Calu3 (cell line): Measurements from ENCODE around the gene PRDX2. TPM values are rescaled to one million over a fixed set of nuclear protein-coding genes. Genes with fewer than 3 reads are reported as not detected.
"Not testable (repeated sequence)": the region's sequence is repeated elsewhere in the genome, so short reads cannot be mapped to it uniquely, and the experiment has no call there.

Experiments
- Bru-seq: library from RNA; stranded (reverse); fragments of 400-500 nt; gene quantifications from one replicate; lab custom pipeline; 2021; lab: Mats Ljungman, UMichigan
- BruChase-seq, 2 experiments: library from RNA; stranded (reverse); fragments of 400-500 nt; gene quantifications; one replicate each; lab custom pipeline; 2021; lab: Mats Ljungman, UMichigan
- BruUV-seq: library from RNA; stranded (reverse); fragments of 400-500 nt; replicated peaks from 2 replicates; lab custom pipeline; 2021; lab: Mats Ljungman, UMichigan
- CTCF ChIA-PET: fragments of 300-600 bp; sonication (Branson Sonifier 250); formaldehyde crosslinking; loops from one replicate; lab custom pipeline; 2022; ENCODE audit warnings: antibody characterized with exemption; lab: Charles Lee
- DNase-seq: peaks from one replicate; pipeline ENCODE4 v3.0.0; 2022
- H3K27ac Mint-ChIP-seq: one replicate; pipeline ENCODE4 v1.8.0; 2022; ENCODE audit warnings: mixed read lengths; ENCODE audit not compliant: unreplicated experiment
- H3K27me3 Mint-ChIP-seq: one replicate; pipeline ENCODE4 v1.8.0; 2022; ENCODE audit warnings: mixed read lengths; ENCODE audit not compliant: unreplicated experiment
- H3K36me3 Mint-ChIP-seq: one replicate; pipeline ENCODE4 v1.8.0; 2022; ENCODE audit warnings: mild to moderate bottlenecking, moderate library complexity, mixed read lengths; ENCODE audit not compliant: insufficient read depth, unreplicated experiment
- H3K4me1 Mint-ChIP-seq: one replicate; pipeline ENCODE4 v1.8.0; 2022; ENCODE audit warnings: mild to moderate bottlenecking, low read depth, mixed read lengths; ENCODE audit not compliant: unreplicated experiment
- H3K4me3 Mint-ChIP-seq: one replicate; pipeline ENCODE4 v1.8.0; 2022; ENCODE audit warnings: mild to moderate bottlenecking, low read depth, moderate library complexity, mixed read lengths; ENCODE audit not compliant: unreplicated experiment
- H3K9me3 Mint-ChIP-seq: one replicate; pipeline ENCODE4 v1.8.0; 2022; ENCODE audit warnings: low read depth, mixed read lengths; ENCODE audit not compliant: unreplicated experiment
- CTCF ChIP-seq: fragments of 200-600 bp; IDR thresholded peaks from one replicate; pipeline ENCODE4 v1.8.0; 2022; ENCODE audit warnings: antibody characterized with exemption; ENCODE audit not compliant: unreplicated experiment
- intact Hi-C: fragments of 100-400 bp; cut with micrococcal nuclease; formaldehyde crosslinking; loops from one replicate; pipeline ENCODE4 v1.10.0; 2022; ENCODE audit not compliant: unreplicated experiment
- long read RNA-seq: library from polyadenylated mRNA; stranded (forward); transcript quantifications from one replicate; pipeline ENCODE4 v2.0.0, GENCODE V29; 2022
- total RNA-seq: library from RNA; stranded (reverse); gene quantifications from 2 replicates; pipeline ENCODE4 v1.2.3, GENCODE V29; 2022

Gene PRDX2
- total RNA-seq (121 and 135 TPM in 2 replicates), Bru-seq, nascent RNA (percentile 56 among the genes with signal in this experiment), BruChase-seq, experiment 1, labeled RNA remaining after a 6-hour chase (percentile 81 among the genes with signal in this experiment), BruChase-seq, experiment 2, labeled RNA remaining after a 2-hour chase (percentile 76 among the genes with signal in this experiment)
- long read RNA-seq, transcript PRDX2-201 (6 exons, 987 nt): major isoform, 278 of 359 reads
- long read RNA-seq, partial matches to known transcripts: 77 of 359 reads
- long read RNA-seq, other reads (novel, unspliced or antisense): 3 of 359 reads

DNA sequence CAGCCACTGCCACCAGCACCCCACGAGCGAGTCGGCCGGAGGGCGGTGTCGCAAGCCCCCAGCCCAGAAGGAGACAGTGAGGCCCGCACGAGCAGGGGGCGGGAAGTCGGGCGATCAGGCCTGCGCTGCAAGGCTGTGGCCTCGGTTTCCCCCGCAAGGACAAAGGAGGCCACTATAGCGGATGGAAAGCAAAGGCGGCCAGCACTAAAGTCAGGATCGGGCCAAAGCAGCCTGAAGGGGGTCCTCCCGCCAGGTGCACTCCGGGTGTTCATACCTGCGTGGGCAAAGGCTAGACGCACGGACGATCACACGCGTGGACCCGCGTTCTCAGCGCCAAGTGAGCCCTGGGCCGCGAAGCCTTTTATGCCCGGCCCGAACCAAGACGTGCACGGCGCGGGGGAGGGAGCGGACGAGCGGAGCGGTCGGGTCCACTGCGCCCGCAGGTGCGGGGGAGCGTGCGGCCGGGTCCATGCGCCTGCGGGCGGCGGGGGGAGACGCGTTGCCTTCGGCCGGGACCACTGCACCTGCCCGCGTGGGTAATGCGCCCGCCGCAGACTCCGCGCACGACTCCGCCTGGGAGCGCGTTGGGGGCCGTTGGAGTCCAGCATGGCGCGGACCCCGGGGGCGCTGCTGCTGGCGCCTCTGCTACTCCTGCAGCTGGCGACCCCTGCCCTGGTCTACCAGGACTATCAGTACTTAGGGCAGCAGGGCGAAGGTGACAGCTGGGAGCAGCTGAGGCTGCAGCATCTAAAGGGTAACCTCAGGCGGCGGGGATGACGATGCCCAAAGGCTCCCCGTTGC, at the start of gene PRDX2, which contains the start of gene THSD8:
PRDX2 (minus strand) TSS at position 335 of the 801 bp plus-strand sequence. CDS start 539 bp downstream, outside the sequence.
THSD8 (plus strand) TSS at position 604 of the 801 bp plus-strand sequence; CDS start at position 607, 3 bp downstream.
- intact Hi-C loops: no loop called here
- DNase-seq: peak; percentile 71
- peak within 1 kb of the TSS; percentile 52 for H3K27ac Mint-ChIP-seq
- no peak for TF ChIP-seq CTCF
- no peaks in the 10 kb centered on the region for H3K9me3 Mint-ChIP-seq
- peaks cover 47% of the 10 kb centered on the region for H3K36me3 Mint-ChIP-seq
- CTCF ChIA-PET: interaction anchor here (1.2 kb wide), 1 partner anchor 41 kb away, joined by 3 read pairs; no protein-coding TSS in a partner anchor
- no peaks in the 10 kb centered on the region for H3K27me3 Mint-ChIP-seq
- peaks cover 15% of the 10 kb centered on the region for H3K4me1 Mint-ChIP-seq
- peak within 1 kb of the TSS; percentile 59 for H3K4me3 Mint-ChIP-seq
- no TSS peak for BruUV-seq

DNA sequence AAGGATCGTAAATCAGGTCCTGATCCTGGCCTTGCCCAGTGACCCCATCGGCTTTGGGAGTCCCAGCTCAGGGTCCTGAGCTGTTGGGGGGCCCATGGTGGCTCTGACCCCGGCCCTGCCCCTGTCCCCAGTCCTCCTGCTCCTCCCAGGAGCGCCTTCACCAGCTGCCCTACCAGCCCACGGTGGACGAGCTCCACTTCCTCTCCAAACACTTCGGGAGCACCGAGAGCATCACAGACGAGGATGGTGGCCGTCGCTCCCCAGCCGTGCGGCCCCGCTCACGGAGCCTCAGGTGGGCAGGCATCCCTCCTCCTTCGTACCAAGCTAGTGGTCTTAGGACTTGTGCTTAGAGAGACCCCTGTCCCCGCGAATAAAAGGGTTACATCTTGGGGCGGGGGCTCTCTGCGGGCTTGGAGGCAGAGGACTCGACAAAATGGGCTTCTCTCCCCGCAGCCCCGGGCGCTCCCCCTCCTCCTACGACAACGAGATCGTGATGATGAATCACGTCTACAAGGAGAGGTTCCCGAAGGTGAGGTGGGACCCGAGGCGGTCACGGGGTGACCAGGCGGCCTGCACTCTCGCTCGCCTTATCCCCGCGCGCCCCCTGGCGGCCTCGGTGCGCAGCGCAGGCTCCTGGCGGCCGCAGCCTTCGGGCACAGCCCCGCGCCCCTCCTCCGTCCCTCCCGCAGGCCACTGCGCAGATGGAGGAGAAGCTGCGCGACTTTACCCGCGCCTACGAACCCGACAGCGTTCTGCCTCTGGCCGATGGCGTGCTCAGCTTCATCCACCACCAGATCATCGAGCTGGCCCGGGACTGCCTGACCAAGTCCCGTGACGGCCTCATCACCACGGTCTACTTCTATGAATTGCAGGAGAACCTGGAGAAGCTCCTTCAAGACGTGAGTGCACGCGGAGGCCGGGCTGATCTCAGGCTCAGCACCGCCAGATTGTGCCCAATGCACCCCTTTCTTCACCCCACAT, 45.8 kb upstream of the PRDX2 start:
- intact Hi-C loops: loop anchor here (5.0 kb wide), 1 partner anchor 85 kb away; no protein-coding TSS in a partner anchor
- Mint-ChIP-seq H3K27me3 (peaks cover 2% of the 10 kb centered on the region), H3K27ac (no peak overlapping the region), H3K9me3 (no peaks in the 10 kb centered on the region), H3K4me1 (no peaks in the 10 kb centered on the region), H3K36me3 (peaks cover 5% of the 10 kb centered on the region), H3K4me3 (peak overlapping the region; percentile 60)
- TF ChIP-seq CTCF: peak; percentile 92
- CTCF ChIA-PET: interaction anchor here (0.6 to 1.8 kb wide), 5 partner anchors 14 to 88 kb away, joined by 3 to 11 read pairs (median 4); no protein-coding TSS in a partner anchor
- peak; percentile 94 for DNase-seq
- no TSS peak for BruUV-seq

- H3K4me3 Mint-ChIP-seq, H3K27me3 Mint-ChIP-seq, BruUV-seq, DNase-seq, H3K27ac Mint-ChIP-seq, H3K36me3 Mint-ChIP-seq, H3K4me1 Mint-ChIP-seq, H3K9me3 Mint-ChIP-seq: not testable (repeated sequence)
- intact Hi-C loops: loop anchor here (5.0 kb wide), 1 partner anchor 84 kb away; no protein-coding TSS in a partner anchor
- CTCF ChIA-PET: interaction anchor here (1.8 kb wide), 1 partner anchor 87 kb away, joined by 11 read pairs; no protein-coding TSS in a partner anchor
These were observed 45.0 kb upstream of the PRDX2 start for GRCh38 chr19:12846613-12847012.

DNA sequence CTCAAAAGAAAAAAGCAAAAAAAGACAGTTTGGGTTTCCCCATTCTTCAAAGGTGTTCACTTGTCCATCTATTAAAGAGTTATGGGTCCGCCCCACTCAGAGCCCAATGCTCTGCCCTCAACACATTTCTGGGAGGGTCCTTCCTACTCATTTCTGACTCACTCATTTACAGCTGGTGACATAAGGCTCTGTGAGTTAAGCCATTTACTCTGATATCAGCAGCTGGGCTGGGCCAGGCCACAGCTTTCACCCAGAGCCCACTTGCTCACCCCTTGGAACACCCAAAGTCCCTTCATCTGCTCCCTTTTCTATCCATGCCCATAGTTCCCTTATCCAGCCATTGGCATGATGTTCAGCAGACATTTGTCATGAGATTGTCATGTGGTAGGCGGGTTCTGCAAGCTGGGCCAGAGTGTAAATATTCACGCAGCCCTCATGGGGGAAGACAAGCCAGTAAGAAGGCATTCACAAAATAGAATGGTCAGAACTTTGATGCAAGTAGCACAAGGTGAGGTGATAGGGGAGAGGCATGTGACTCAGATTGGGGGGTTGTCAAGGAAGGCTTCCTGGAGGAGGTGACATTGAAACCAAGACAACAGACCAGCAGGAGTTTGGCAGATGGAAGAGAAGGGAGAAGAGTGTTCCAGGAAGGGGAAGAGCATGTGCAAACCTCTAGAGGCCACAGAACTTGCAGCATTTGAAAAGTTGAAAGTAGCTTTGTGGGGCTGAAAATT, 42.6 kb upstream of the PRDX2 start:
- no peak for TF ChIP-seq CTCF
- intact Hi-C loops: no loop called here
- peaks cover 5% of the 10 kb centered on the region for H3K36me3 Mint-ChIP-seq
- H3K27ac Mint-ChIP-seq: no peak overlapping the region
- CTCF ChIA-PET: no interaction called here
- no TSS peak for BruUV-seq
- H3K27me3 Mint-ChIP-seq: peaks cover 21% of the 10 kb centered on the region
- H3K9me3 Mint-ChIP-seq: no peaks in the 10 kb centered on the region
- no peak overlapping the region for H3K4me3 Mint-ChIP-seq
- no peak for DNase-seq
- no peaks in the 10 kb centered on the region for H3K4me1 Mint-ChIP-seq
